ENCODE measurements around the gene KIF1B.

DNA sequence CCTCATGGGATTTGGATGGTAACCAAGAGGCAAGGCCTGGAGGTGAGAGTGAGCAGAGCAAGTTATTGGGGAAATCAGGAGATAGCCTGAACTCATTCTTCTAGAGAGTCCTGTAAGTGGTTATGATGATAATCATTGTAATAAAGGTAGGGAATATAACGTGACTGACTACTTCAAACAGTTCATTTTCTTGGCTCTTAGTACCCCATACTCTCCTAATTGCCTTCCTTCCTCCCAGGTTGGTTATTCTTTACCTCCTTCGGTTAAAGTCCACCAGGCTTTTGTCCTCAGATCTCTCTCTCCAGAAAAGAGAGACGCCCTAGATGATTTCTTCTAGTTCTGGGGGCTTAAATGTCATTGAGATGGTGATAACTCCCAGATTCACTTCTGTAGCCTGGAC is 35.3 kb downstream of the KIF1B start:
- TF ChIP-seq, protein P1, sequence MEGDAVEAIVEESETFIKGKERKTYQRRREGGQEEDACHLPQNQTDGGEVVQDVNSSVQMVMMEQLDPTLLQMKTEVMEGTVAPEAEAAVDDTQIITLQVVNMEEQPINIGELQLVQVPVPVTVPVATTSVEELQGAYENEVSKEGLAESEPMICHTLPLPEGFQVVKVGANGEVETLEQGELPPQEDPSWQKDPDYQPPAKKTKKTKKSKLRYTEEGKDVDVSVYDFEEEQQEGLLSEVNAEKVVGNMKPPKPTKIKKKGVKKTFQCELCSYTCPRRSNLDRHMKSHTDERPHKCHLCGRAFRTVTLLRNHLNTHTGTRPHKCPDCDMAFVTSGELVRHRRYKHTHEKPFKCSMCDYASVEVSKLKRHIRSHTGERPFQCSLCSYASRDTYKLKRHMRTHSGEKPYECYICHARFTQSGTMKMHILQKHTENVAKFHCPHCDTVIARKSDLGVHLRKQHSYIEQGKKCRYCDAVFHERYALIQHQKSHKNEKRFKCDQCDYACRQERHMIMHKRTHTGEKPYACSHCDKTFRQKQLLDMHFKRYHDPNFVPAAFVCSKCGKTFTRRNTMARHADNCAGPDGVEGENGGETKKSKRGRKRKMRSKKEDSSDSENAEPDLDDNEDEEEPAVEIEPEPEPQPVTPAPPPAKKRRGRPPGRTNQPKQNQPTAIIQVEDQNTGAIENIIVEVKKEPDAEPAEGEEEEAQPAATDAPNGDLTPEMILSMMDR (IDR thresholded peaks at IDR 0.05; ENCODE audit: low read depth, low read length, missing input control), result no peak
- TF ChIP-seq RAD21 (IDR thresholded peaks at IDR 0.05), result no peak
- TF ChIP-seq GABPA (IDR thresholded peaks at IDR 0.05 in 1 of 2, conservative IDR thresholded peaks at IDR 0.05 in 1 of 2), result no peak
- TF ChIP-seq TAF1 (conservative IDR thresholded peaks at IDR 0.05), result no peak
- no peak for TF ChIP-seq JUND (IDR thresholded peaks at IDR 0.05)
- TF ChIP-seq HNF4A (conservative IDR thresholded peaks at IDR 0.05), result no peak
- TF ChIP-seq, protein P2, sequence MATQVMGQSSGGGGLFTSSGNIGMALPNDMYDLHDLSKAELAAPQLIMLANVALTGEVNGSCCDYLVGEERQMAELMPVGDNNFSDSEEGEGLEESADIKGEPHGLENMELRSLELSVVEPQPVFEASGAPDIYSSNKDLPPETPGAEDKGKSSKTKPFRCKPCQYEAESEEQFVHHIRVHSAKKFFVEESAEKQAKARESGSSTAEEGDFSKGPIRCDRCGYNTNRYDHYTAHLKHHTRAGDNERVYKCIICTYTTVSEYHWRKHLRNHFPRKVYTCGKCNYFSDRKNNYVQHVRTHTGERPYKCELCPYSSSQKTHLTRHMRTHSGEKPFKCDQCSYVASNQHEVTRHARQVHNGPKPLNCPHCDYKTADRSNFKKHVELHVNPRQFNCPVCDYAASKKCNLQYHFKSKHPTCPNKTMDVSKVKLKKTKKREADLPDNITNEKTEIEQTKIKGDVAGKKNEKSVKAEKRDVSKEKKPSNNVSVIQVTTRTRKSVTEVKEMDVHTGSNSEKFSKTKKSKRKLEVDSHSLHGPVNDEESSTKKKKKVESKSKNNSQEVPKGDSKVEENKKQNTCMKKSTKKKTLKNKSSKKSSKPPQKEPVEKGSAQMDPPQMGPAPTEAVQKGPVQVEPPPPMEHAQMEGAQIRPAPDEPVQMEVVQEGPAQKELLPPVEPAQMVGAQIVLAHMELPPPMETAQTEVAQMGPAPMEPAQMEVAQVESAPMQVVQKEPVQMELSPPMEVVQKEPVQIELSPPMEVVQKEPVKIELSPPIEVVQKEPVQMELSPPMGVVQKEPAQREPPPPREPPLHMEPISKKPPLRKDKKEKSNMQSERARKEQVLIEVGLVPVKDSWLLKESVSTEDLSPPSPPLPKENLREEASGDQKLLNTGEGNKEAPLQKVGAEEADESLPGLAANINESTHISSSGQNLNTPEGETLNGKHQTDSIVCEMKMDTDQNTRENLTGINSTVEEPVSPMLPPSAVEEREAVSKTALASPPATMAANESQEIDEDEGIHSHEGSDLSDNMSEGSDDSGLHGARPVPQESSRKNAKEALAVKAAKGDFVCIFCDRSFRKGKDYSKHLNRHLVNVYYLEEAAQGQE (IDR thresholded peaks at IDR 0.05), result no peak
- TF ChIP-seq SP1 (IDR thresholded peaks at IDR 0.05), result no peak
- TF ChIP-seq, protein P3, sequence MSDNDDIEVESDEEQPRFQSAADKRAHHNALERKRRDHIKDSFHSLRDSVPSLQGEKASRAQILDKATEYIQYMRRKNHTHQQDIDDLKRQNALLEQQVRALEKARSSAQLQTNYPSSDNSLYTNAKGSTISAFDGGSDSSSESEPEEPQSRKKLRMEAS (IDR thresholded peaks at IDR 0.05), result no peak
- no peak for TF ChIP-seq YY1 (IDR thresholded peaks at IDR 0.05)

All from liver (tissue), 3 donors.